ENCODE measurements around the gene SLC39A3.

The SLC39A3 gene

GRCh38 chr19:2758601-2759313 is 18.9 kb upstream of the SLC39A3 start:
- Histone ChIP-seq H3K9me3 (ENCODE audit: low read length) (no peaks in the 10 kb centered on the region), H4K20me1 (ENCODE audit: insufficient read depth, low read length) (no peaks in the 10 kb centered on the region), H3K9me2 (ENCODE audit: low read depth, low read length) (no peaks in the 10 kb centered on the region), H3F3A (ENCODE audit: insufficient read depth, low read length) (no peaks in the 10 kb centered on the region), H3K36me3 (ENCODE audit: insufficient read depth, low read length) (peaks cover 80% of the 10 kb centered on the region), H3K79me2 (ENCODE audit: insufficient read depth, low read length) (no peaks in the 10 kb centered on the region), H3K4me3 (ENCODE audit: low read depth, low read length, poor library complexity, severe bottlenecking) (no peak overlapping the region), H3K27me3 (ENCODE audit: insufficient read depth, low read length) (no peaks in the 10 kb centered on the region), H2AFZ (ENCODE audit: low read length) (no peak overlapping the region), H3K9ac (ENCODE audit: low read length) (no peak overlapping the region), H3K4me1 (ENCODE audit: insufficient read depth, low read length, severe bottlenecking) (no peaks in the 10 kb centered on the region), H3K27ac (ENCODE audit: low read depth, low read length, poor library complexity, severe bottlenecking) (no peak overlapping the region), H3K4me2 (ENCODE audit: low read length) (no peak overlapping the region)
- TF ChIP-seq EZH2 (IDR thresholded peaks at IDR 0.05; ENCODE audit: borderline replicate concordance, low read length) (no peak), CTCF (IDR thresholded peaks at IDR 0.05; ENCODE audit: low read length) (no peak)

- Histone ChIP-seq H3K9me3 (ENCODE audit: low read length) (no peaks in the 10 kb centered on the region), H2AFZ (ENCODE audit: low read length) (no peak overlapping the region), H3K9me2 (ENCODE audit: low read depth, low read length) (no peaks in the 10 kb centered on the region), H3K27me3 (ENCODE audit: insufficient read depth, low read length) (no peaks in the 10 kb centered on the region), H3K27ac (ENCODE audit: low read depth, low read length, poor library complexity, severe bottlenecking) (no peak overlapping the region), H3F3A (ENCODE audit: insufficient read depth, low read length) (no peaks in the 10 kb centered on the region), H3K36me3 (ENCODE audit: insufficient read depth, low read length) (peaks cover 70% of the 10 kb centered on the region), H3K9ac (ENCODE audit: low read length) (no peak overlapping the region), H3K4me3 (ENCODE audit: low read depth, low read length, poor library complexity, severe bottlenecking) (no peak overlapping the region), H3K4me2 (ENCODE audit: low read length) (no peak overlapping the region), H3K79me2 (ENCODE audit: insufficient read depth, low read length) (no peaks in the 10 kb centered on the region), H3K4me1 (ENCODE audit: insufficient read depth, low read length, severe bottlenecking) (no peaks in the 10 kb centered on the region), H4K20me1 (ENCODE audit: insufficient read depth, low read length) (no peaks in the 10 kb centered on the region)
- no peak for TF ChIP-seq CTCF (IDR thresholded peaks at IDR 0.05; ENCODE audit: low read length)
Observed at GRCh38 chr19:2756921-2757881, 17.4 kb upstream of the SLC39A3 start.

- no peak overlapping the region for H2AFZ ChIP-seq (ENCODE audit: low read length)
- no peaks in the 10 kb centered on the region for H4K20me1 ChIP-seq (ENCODE audit: insufficient read depth, low read length)
- no peaks in the 10 kb centered on the region for H3K79me2 ChIP-seq (ENCODE audit: insufficient read depth, low read length)
- no peaks in the 10 kb centered on the region for H3F3A ChIP-seq (ENCODE audit: insufficient read depth, low read length)
- no peak overlapping the region for H3K9ac ChIP-seq (ENCODE audit: low read length)
- H3K9me2 ChIP-seq (ENCODE audit: low read depth, low read length) = no peaks in the 10 kb centered on the region
- no peaks in the 10 kb centered on the region for H3K27me3 ChIP-seq (ENCODE audit: insufficient read depth, low read length)
- H3K27ac ChIP-seq (ENCODE audit: low read depth, low read length, poor library complexity, severe bottlenecking) = no peak overlapping the region
- no peak for TF ChIP-seq CTCF (IDR thresholded peaks at IDR 0.05; ENCODE audit: low read length)
- no peak for TF ChIP-seq EZH2 (IDR thresholded peaks at IDR 0.05; ENCODE audit: borderline replicate concordance, low read length)
- H3K4me2 ChIP-seq (ENCODE audit: low read length) = no peak overlapping the region
- no peak overlapping the region for H3K4me3 ChIP-seq (ENCODE audit: low read depth, low read length, poor library complexity, severe bottlenecking)
- H3K36me3 ChIP-seq (ENCODE audit: insufficient read depth, low read length) = peaks cover 64% of the 10 kb centered on the region
- no peaks in the 10 kb centered on the region for H3K9me3 ChIP-seq (ENCODE audit: low read length)
- H3K4me1 ChIP-seq (ENCODE audit: insufficient read depth, low read length, severe bottlenecking) = no peaks in the 10 kb centered on the region
Observed at GRCh38 chr19:2756477-2756876, 16.7 kb upstream of the SLC39A3 start.

Measured in OCI-LY1 (cell line).